Measurements from ENCODE around the gene TBC1D1.

TBC1D1 gene

GRCh38 chr4:37890801-37891259, at the start of gene TBC1D1:
TSS of gene TBC1D1 (plus strand) at chr4:37891084. CDS start at chr4:37902096, 11,012 bp downstream.
- DNase-seq: peak; percentile 61

- DNase-seq: no peak
Measured at GRCh38 chr4:37844204-37844603, 46.7 kb upstream of the TBC1D1 start.

- DNase-seq: no peak
Measured at GRCh38 chr4:37845201-37845600, 45.7 kb upstream of the TBC1D1 start.

- no peak for DNase-seq
Measured at GRCh38 chr4:37847311-37847884, 43.5 kb upstream of the TBC1D1 start.

GRCh38 chr4:37852376-37852775, 38.5 kb upstream of the TBC1D1 start:
- DNase-seq: no peak

GRCh38 chr4:37858112-37858511, 32.8 kb upstream of the TBC1D1 start:
- DNase-seq: no peak

GRCh38 chr4:37858872-37859271, 32.0 kb upstream of the TBC1D1 start:
- no peak for DNase-seq

- no peak for DNase-seq
Measured at GRCh38 chr4:37860266-37860665, 30.6 kb upstream of the TBC1D1 start.

GRCh38 chr4:37862961-37863360, 27.9 kb upstream of the TBC1D1 start:
- no peak for DNase-seq

GRCh38 chr4:37864786-37865185, 26.1 kb upstream of the TBC1D1 start:
- DNase-seq: no peak

GRCh38 chr4:37865450-37865849, 25.4 kb upstream of the TBC1D1 start:
- no peak for DNase-seq

- no peak for DNase-seq
Measured at GRCh38 chr4:37867102-37867501, 23.8 kb upstream of the TBC1D1 start.

GRCh38 chr4:37868238-37868637, 22.6 kb upstream of the TBC1D1 start:
- no peak for DNase-seq

GRCh38 chr4:37872310-37872988, 18.4 kb upstream of the TBC1D1 start:
- DNase-seq: no peak

GRCh38 chr4:37873386-37873785, 17.5 kb upstream of the TBC1D1 start:
- DNase-seq: no peak

- no peak for DNase-seq
Measured at GRCh38 chr4:37876156-37876555, 14.7 kb upstream of the TBC1D1 start.

- DNase-seq: no peak
Measured at GRCh38 chr4:37879365-37879764, 11.5 kb upstream of the TBC1D1 start.

GRCh38 chr4:37881811-37882210, 9.1 kb upstream of the TBC1D1 start:
- DNase-seq: no peak

- DNase-seq: no peak
Measured at GRCh38 chr4:37882665-37883296, 8.1 kb upstream of the TBC1D1 start.

GRCh38 chr4:37884855-37885487, 5.9 kb upstream of the TBC1D1 start:
- DNase-seq: no peak

GRCh38 chr4:37885496-37885895, 5.4 kb upstream of the TBC1D1 start:
- no peak for DNase-seq

GRCh38 chr4:37889849-37890800, 759 bp upstream of the TBC1D1 start:
- DNase-seq: peak; percentile 20

Measured in stimulated activated naive CD4-positive, alpha-beta T cell treated with Interleukin-2 at 50 U/mL for 16 hours (primary cell).